Measurements from ENCODE around the gene SCN8A.

Gene SCN8A

DNA sequence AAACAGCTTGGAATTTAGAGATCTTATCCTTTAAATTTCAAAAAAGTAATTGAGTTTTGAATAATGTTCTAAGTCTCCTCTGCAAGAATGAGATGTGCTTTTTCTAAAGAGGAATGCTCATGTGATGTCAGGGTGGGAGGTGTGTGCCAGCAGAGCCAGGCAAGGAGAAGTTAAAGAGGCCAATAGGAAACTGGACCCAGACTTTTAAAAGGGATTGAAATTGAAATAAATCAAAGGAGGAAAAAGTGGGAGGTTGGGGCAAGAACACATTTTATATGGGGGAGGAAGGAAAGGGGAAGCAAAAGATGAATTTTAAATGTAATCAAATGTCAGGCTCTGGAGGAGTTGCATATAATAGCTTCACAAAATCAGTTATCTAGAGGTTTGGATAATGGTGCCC, 131.4 kb downstream of the SCN8A start:
- no peak for DNase-seq

- no peak for DNase-seq
These were observed 135.1 kb downstream of the SCN8A start for GRCh38 chr12:51726161-51726560.

GRCh38 chr12:51726931-51727330, 135.9 kb downstream of the SCN8A start:
- no peak for DNase-seq

DNA sequence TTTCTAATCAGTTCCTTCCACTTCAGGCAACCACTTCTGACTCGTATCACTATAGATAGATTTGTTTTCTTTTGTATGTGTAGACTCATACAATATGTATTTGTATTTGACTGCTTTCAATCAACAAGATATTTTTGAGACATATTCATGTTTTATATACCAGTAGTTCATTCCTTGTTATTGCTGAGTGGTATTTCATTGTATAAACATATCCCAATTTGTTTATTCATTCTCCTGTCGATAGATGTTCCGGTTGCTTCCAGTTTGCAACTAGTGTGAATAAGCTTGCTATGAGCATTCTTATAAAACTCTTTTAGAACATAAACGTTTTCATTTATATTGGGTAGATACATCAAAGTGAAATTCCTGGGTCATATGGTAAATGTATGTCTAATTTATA, 138.3 kb downstream of the SCN8A start:
- DNase-seq = no peak

DNA sequence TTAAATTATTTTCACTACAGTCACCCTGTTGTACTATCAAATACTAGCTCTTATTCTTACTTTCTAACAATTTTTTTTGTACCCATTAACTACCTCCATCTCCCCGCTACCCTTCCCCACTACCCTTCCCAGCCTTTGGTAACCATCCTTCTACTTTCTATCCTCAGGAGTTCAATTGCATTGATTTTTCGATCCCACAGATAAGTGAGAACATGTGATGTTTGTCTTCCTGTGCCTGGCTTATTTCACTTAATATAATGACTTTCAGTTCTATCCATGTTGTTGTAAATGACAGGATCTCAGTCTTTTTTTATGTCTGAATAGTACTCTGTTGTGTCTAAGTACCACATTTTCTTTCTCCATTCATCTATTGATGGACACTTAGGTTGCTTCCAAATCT, 139.7 kb downstream of the SCN8A start:
- DNase-seq = no peak

GRCh38 chr12:51740536-51740935, 149.5 kb downstream of the SCN8A start:
- DNase-seq = no peak

- DNase-seq = no peak
These were observed 153.2 kb downstream of the SCN8A start for GRCh38 chr12:51744235-51744634.

- DNase-seq = no peak
These were observed 153.9 kb downstream of the SCN8A start for GRCh38 chr12:51744957-51745356.

DNA sequence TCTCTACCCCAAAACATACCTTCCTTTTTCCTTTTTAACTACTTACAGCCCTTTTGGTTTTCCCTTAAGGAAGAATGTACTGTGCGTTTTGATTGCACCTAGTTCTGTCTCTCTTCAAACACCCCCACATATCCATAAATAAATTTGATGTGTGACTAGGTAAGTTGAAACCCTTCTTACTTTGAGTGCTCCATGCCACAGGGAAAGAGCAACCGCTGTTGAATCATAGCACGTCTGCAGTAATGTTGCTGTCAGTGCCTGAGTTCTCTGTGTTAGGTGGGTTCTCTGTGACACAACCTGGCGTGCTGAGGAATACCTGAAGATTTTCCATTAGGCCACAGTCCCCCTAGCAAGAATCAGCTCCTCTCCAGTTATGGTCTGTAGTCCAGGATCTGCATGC, 155.4 kb downstream of the SCN8A start:
- DNase-seq = no peak

GRCh38 chr12:51748235-51748634, 157.2 kb downstream of the SCN8A start:
- DNase-seq = no peak

GRCh38 chr12:51749206-51749985, 158.4 kb downstream of the SCN8A start:
- no peak for DNase-seq

DNA sequence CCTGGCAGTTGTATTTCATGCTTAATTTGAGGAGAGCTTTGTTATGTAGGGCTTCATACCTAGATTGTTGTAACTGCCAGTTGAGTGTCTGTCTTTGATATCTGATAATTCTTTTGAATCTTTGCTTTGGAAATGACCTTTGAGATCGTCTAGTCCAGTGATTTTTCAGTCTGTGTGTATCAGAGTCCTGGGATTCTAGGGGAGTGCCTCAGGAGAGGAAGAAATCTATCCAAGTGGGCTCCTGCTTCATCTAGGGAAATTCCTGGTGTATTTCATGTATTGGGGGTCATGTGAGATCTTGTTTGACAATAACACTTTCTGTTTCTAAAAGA, 158.9 kb downstream of the SCN8A start:
- DNase-seq = no peak

DNA sequence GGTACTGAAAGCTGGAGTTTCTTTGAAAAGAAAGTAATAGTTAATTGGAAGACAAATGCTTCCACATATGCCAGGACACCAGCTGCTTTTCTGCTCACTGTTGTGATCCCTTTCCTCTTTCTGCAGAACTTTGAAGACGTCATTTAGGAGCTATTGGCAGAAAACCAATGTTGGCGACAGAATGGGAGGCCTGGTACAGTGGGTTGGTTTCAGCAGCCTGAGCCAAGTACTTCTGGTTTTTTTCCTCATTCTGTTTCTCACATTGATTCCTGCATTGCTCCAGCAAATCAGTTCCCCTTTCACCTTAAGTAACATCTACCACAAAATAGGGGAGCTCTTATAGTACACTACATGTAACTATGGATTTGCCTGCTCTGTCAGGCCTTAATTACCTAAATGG, 160.6 kb downstream of the SCN8A start:
- DNase-seq = no peak

- DNase-seq = no peak
These were observed 161.3 kb downstream of the SCN8A start for GRCh38 chr12:51752234-51752889.

GRCh38 chr12:51753980-51754675, 163.1 kb downstream of the SCN8A start:
- no peak for DNase-seq

GRCh38 chr12:51755251-51755650, 164.2 kb downstream of the SCN8A start:
- DNase-seq = no peak

DNA sequence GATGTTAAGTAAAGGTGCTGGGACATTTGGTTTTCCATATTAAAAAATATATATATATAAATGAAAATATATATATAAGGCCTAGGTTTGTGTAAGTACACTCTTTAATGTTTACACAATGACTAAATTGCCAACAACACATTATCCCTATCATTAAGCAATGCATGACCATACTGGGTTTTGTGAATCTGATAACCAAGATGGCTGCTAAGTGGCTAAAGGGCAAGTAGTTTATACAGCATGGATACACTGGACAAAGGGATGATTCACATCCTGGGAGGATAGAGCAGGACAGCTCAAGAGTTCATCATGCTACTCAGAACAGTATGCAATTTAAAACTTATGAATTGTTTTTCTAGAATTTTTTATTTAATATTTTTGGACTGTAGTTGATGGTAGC, 168.1 kb downstream of the SCN8A start:
- no peak for DNase-seq

DNA sequence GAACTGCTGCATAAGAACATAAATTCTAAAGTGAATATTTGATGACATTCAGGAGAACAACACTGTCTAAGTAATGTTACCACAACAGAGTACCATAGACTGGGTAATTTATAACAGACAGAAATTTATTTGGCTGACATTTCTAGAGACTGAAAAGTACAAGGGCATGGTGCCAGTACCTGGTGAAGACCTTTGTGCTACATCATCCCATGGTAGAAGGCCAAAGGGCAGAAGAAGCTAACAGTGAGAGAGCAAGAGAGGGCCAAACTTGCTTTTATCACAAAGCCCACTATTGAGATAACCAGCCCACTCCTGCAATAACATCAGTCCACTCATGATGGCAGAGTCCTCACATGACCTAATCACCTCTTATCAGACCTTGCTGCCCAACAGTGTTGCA, 168.7 kb downstream of the SCN8A start:
- no peak for DNase-seq

DNA sequence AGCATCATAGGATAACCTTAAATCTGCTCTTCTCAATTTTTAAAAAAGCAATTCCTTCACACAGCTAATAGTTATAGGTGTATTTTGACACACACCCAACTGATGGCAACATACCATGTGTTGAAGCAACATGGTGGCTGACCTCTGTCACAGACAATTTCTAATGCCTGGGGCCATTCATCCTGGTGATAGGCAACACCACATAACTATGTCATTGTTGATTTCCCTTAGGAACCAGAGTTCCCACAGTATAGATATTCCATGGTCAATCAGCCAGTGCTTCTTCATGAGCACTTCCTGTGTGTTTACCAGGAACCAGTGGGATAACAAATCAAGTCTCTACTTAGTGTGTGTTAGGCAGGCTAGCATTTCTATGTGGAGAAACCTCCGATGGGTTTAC, 169.2 kb downstream of the SCN8A start:
- no peak for DNase-seq

- DNase-seq = no peak
These were observed 172.7 kb downstream of the SCN8A start for GRCh38 chr12:51763743-51764142.

- DNase-seq = no peak
These were observed 175.1 kb downstream of the SCN8A start for GRCh38 chr12:51766067-51766676.

- no peak for DNase-seq
These were observed 180.0 kb downstream of the SCN8A start for GRCh38 chr12:51771008-51771407.

GRCh38 chr12:51773145-51773869, 182.3 kb downstream of the SCN8A start:
- no peak for DNase-seq

Data from stimulated activated CD4-positive, alpha-beta T cell treated with anti-CD3 and anti-CD28 coated beads, Interleukin-4, amount 100 ng/mL, for 24 hours (primary cell).